ENCODE measurements around the gene RNF2. TPM values are rescaled to one million over a fixed set of nuclear protein-coding genes. Genes with fewer than 3 reads are reported as not detected.

RNF2 gene
- total RNA-seq, 1 experiment from 2014 or later: 75.3 TPM

- Histone ChIP-seq H3K4me2 (ENCODE audit: insufficient read depth, insufficient read length, low read length) (no peak overlapping the region), H2BK20ac (ENCODE audit: low read depth, low read length, poor library complexity, severe bottlenecking) (no peak overlapping the region), H3T11ph (ENCODE audit: low read length) (no peak overlapping the region), H2BK120ac (ENCODE audit: low read depth, low read length, poor library complexity, severe bottlenecking) (no peak overlapping the region), H2BK5ac (ENCODE audit: insufficient read length, low read length) (no peak overlapping the region), H2AK5ac (ENCODE audit: insufficient read length, low read length) (no peak overlapping the region), H3K27ac (ENCODE audit: insufficient read length, low read depth, low read length) (no peak overlapping the region), H3K23ac (ENCODE audit: insufficient read length, low read depth, low read length) (no peak overlapping the region), H3K56ac (ENCODE audit: insufficient read length, low read depth, low read length) (no peak overlapping the region), H3K4ac (ENCODE audit: low read depth, low read length) (no peak overlapping the region), H3K18ac (ENCODE audit: insufficient read length, low read depth, low read length) (no peak overlapping the region), H4K5ac (ENCODE audit: insufficient read length, low read depth, low read length) (no peak overlapping the region), H3K9me3 (ENCODE audit: control insufficient read depth, low read depth, low read length) (peaks cover 8% of the 10 kb centered on the region), H2BK12ac (ENCODE audit: insufficient read length, low read depth, low read length) (no peak overlapping the region), H4K8ac (replicated peaks; ENCODE audit: insufficient read length, low read depth, low read length) (no peak overlapping the region), H3K23me2 (ENCODE audit: insufficient read length, low read depth, low read length, poor library complexity, severe bottlenecking) (no peaks in the 10 kb centered on the region), H2BK15ac (ENCODE audit: low read depth, low read length) (no peak overlapping the region), H4K91ac (ENCODE audit: insufficient read length, low read depth, low read length) (no peak overlapping the region), H3K27me3 (ENCODE audit: insufficient read depth, low read length) (no peaks in the 10 kb centered on the region), H3K4me1 (ENCODE audit: insufficient read depth, low read length) (no peaks in the 10 kb centered on the region), H3K14ac (ENCODE audit: insufficient read depth, low read length) (no peak overlapping the region), H2AFZ (ENCODE audit: low read length) (no peak overlapping the region), H3K9ac (ENCODE audit: extremely low read depth, insufficient read length, low read length) (no peak overlapping the region), H4K20me1 (ENCODE audit: control insufficient read depth, insufficient read depth, insufficient read length) (no peaks in the 10 kb centered on the region), H3K79me1 (ENCODE audit: insufficient read depth, low read depth, low read length, poor library complexity, severe bottlenecking) (no peaks in the 10 kb centered on the region), H3K79me2 (ENCODE audit: insufficient read depth, low read length) (no peaks in the 10 kb centered on the region)
- no peak for DNase-seq
- Mint-ChIP-seq H3K4me3 (no peak overlapping the region), H3K36me3 (ENCODE audit: insufficient read depth in 1 of 3, low read depth in 3 of 3) (peaks cover 20 to 32% (median 24%) of the 10 kb centered on the region in 3 experiments), H3K27me3 (ENCODE audit: low read depth) (no peaks in the 10 kb centered on the region; the same call in 1 of the 2 replicates), H3K27ac (no peak overlapping the region), H3K9me3 (peaks cover 39% of the 10 kb centered on the region in 2 experiments), H3K4me1 (no peaks in the 10 kb centered on the region)
- no CpG with 5 or more reads among the region's 4 CpGs for WGBS (ENCODE audit: extremely low coverage, insufficient read length, low lambda C conversion rate)
- TF ChIP-seq CTCF (conservative IDR thresholded peaks at IDR 0.05): no peak
Observed at GRCh38 chr1:185027252-185027882, 18.0 kb upstream of the RNF2 start.
